GM12878 (cell line): ENCODE results near the gene BSN. TPM values are rescaled to one million over a fixed set of nuclear protein-coding genes. Genes with fewer than 3 reads are reported as not detected.

Experiments
- ATAC-seq: fragments of 200-7000 bp; cut with Tn5 transposase; 3 replicates; pipeline ENCODE4 v1.9.1; 2020; ENCODE audit warnings: mild to moderate bottlenecking, moderate library complexity
- BruUV-seq: library from RNA; stranded (reverse); fragments of 400-500 nt; replicated peaks from 2 replicates; lab custom pipeline; 2021; lab: Mats Ljungman, UMichigan
- CTCF ChIA-PET: fragments of 300-600 bp; sonication (Branson Sonifier 250); formaldehyde crosslinking; extraction: SDS; loops from one replicate; lab custom pipeline; 2021; ENCODE audit warnings: inconsistent platforms; lab: Yijun Ruan, JAX
- POLR2A ChIA-PET: fragments of 350-600 bp; formaldehyde crosslinking; extraction: SDS; loops from one replicate; lab custom pipeline; 2021; ENCODE audit warnings: inconsistent platforms; lab: Charles Lee
- RAD21 ChIA-PET: fragments of 300-600 bp; sonication (Branson Sonifier 250); formaldehyde crosslinking; loops from one replicate; lab custom pipeline; 2023; ENCODE audit warnings: antibody characterized with exemption; ENCODE audit not compliant: unreplicated experiment; lab: Charles Lee
- SMC1A ChIA-PET: fragments of 300-600 bp; sonication (Branson Sonifier 250); formaldehyde crosslinking; loops from one replicate; lab custom pipeline; 2023; ENCODE audit not compliant: unreplicated experiment, uncharacterized antibody; lab: Charles Lee
- DNase-seq: peaks from one replicate; pipeline ENCODE4 v3.0.0-alpha.2; 2011; ENCODE audit warnings: low read depth, low spot score
- FAIRE-seq: peaks from 3 replicates; lab custom pipeline; 2011; peaks lifted over from hg19 to GRCh38; lab: Jason Lieb, UNC
- H2AFZ ChIP-seq: 2 replicates; pipeline ENCODE4 v1.6.0; 2011; ENCODE audit warnings: low read depth, low read length, control low read depth; ENCODE audit not compliant: control insufficient read depth
- H3K27ac ChIP-seq: 2 replicates; pipeline ENCODE4 v1.5.1; 2011; ENCODE audit warnings: control low read depth; ENCODE audit not compliant: control insufficient read depth, insufficient read depth
- H3K27me3 ChIP-seq, 2 experiments: replicated peaks in 1 of 2; 2 replicates each; pipeline versions ENCODE4 v1.6.0 to v1.6.1; 2011; ENCODE audit warnings: low read length in 1 of 2; ENCODE audit not compliant: control insufficient read depth in 2 of 2, insufficient read depth in 2 of 2
- H3K36me3 ChIP-seq, 2 experiments: 2 replicates each; pipeline ENCODE4 v1.5.1; 2011; ENCODE audit warnings: low read length in 1 of 2; ENCODE audit not compliant: control insufficient read depth in 2 of 2, insufficient read depth in 2 of 2
- H3K4me1 ChIP-seq: 2 replicates; pipeline ENCODE4 v1.6.1; 2011; ENCODE audit warnings: mild to moderate bottlenecking, low read length, moderate library complexity, mixed read lengths; ENCODE audit not compliant: control insufficient read depth, insufficient read depth
- H3K4me2 ChIP-seq: 2 replicates; pipeline ENCODE4 v1.6.0; 2011; ENCODE audit warnings: control low read depth; ENCODE audit not compliant: control insufficient read depth, insufficient read depth
- H3K4me3 ChIP-seq: fragments of 200-600 bp; sonication (generic); 2 replicates; pipeline ENCODE4 v1.5.1; 2016
- H3K79me2 ChIP-seq: 2 replicates; pipeline ENCODE4 v1.6.0; 2011; ENCODE audit warnings: low read length; ENCODE audit not compliant: control insufficient read depth, insufficient read depth
- H3K9ac ChIP-seq: 2 replicates; pipeline ENCODE4 v1.8.0; 2011; ENCODE audit warnings: low read length, control low read depth, mixed read lengths; ENCODE audit not compliant: control insufficient read depth, insufficient read depth
- H3K9me3 ChIP-seq: replicated peaks from 3 replicates; pipeline ENCODE4 v1.5.1; 2011; ENCODE audit warnings: mild to moderate bottlenecking, low read length; ENCODE audit not compliant: control insufficient read depth, insufficient read depth
- H4K20me1 ChIP-seq: 2 replicates; pipeline ENCODE4 v1.6.0; 2011; ENCODE audit not compliant: control insufficient read depth, insufficient read depth
- ASH2L ChIP-seq: fragments of 300-600, 200-600 bp; sonication (generic); IDR thresholded peaks from 2 replicates; pipeline ENCODE4 v1.6.1; 2017; ENCODE audit warnings: low read depth, mild to moderate bottlenecking, borderline replicate concordance
- ATF3 ChIP-seq: IDR thresholded peaks from 2 replicates; pipeline ENCODE4 v1.6.1; 2011; ENCODE audit warnings: low read depth, mild to moderate bottlenecking, low read length, moderate library complexity, borderline replicate concordance; ENCODE audit errors: extremely low read depth
- FOXM1 ChIP-seq: IDR thresholded peaks from 2 replicates; pipeline ENCODE4 v1.6.1; 2012; ENCODE audit warnings: low read depth, mild to moderate bottlenecking, inconsistent platforms, low read length, moderate library complexity
- GABPA ChIP-seq: IDR thresholded peaks from 2 replicates; pipeline ENCODE4 v1.6.1; 2014; ENCODE audit warnings: antibody characterized with exemption, low read depth, mild to moderate bottlenecking, inconsistent platforms
- IKZF2 ChIP-seq, 2 experiments: fragments of 450-650 bp; IDR thresholded peaks; 2 replicates each; pipeline ENCODE4 v1.6.1; 2017; ENCODE audit warnings: mild to moderate bottlenecking in 2 of 2, moderate library complexity in 2 of 2
- IRF4 ChIP-seq: IDR thresholded peaks from 2 replicates; pipeline ENCODE4 v1.6.1; 2011; ENCODE audit warnings: low read depth, low read length
- KLF5 ChIP-seq: fragments of 450-650 bp; IDR thresholded peaks from 2 replicates; pipeline ENCODE4 v1.6.1; 2014; ENCODE audit warnings: mild to moderate bottlenecking; ENCODE audit not compliant: partially characterized antibody
- POLR2AphosphoS5 ChIP-seq: IDR thresholded peaks from 2 replicates; pipeline ENCODE4 v1.6.1; 2011; ENCODE audit warnings: mild to moderate bottlenecking, low read length, inconsistent platforms
- RAD51 ChIP-seq: fragments of 450-650 bp; IDR thresholded peaks from 2 replicates; pipeline ENCODE4 v1.6.1; 2016; ENCODE audit warnings: moderate library complexity, mild to moderate bottlenecking, inconsistent platforms
- RELA ChIP-seq: fragments of 450-650 bp; IDR thresholded peaks from 2 replicates; pipeline ENCODE4 v1.8.0; 2014; ENCODE audit warnings: borderline replicate concordance; ENCODE audit not compliant: partially characterized antibody
- WRNIP1 ChIP-seq: IDR thresholded peaks from 2 replicates; pipeline ENCODE4 v1.6.1; 2011; ENCODE audit warnings: low read depth, low read length, improper control_type of control experiment, borderline replicate concordance
- WGBS: methylation state at CpG from one replicate; pipeline ENCODE4 v1.1.6; 2016; ENCODE audit warnings: low lambda C conversion rate; ENCODE audit not compliant: insufficient replicate concordance, insufficient coverage; ENCODE audit errors: missing lambda C conversion rate; 5-methylcytosine and 5-hydroxymethylcytosine counted together
- in situ Hi-C: fragments of 300-500 bp; cut with MboI; formaldehyde crosslinking; loops from 9 replicates; pipeline ENCODE4 v1.14.3; 2018; ENCODE audit warnings: mixed read lengths
- intact Hi-C: fragments of 100-400 bp; cut with micrococcal nuclease; formaldehyde crosslinking; loops from one replicate; pipeline ENCODE4 v1.14.2; 2022; ENCODE audit not compliant: unreplicated experiment
- polyA plus RNA-seq, 11 experiments: library from polyadenylated mRNA; depleted of rRNA in 4 of 11; unstranded in 6 of 11; stranded (reverse) in 5 of 11; fragments of >200 nt; fragmentation: Nextera tagmentation in 4 of 11; fragmentation: Illumina TruSeq in 1 of 11; extraction: Ambion mirVana in 4 of 11; extraction: Trizol in 1 of 11; gene quantifications; 1 replicate in 1 of 11; 2 replicates in 10 of 11; pipeline versions ENCODE4 v1.2.1 to v1.2.3, GENCODE V29; 2011 to 2016; ENCODE audit warnings: inconsistent platforms in 2 of 11, missing spikeins in 2 of 11, low read depth in 1 of 11
- total RNA-seq, 4 experiments: library from RNA; depleted of rRNA in 3 of 4; stranded (reverse); fragments of >200 nt in 3 of 4; fragmentation: Illumina TruSeq in 1 of 4; extraction: Trizol in 1 of 4; gene quantifications; 2 replicates each; pipeline versions ENCODE4 v1.2.1 to v1.2.3, GENCODE V29; 2013 to 2021
- TF ChIP-seq, protein P1 (sequence below): IDR thresholded peaks from 2 replicates; pipeline ENCODE4 v1.6.1; 2011; ENCODE audit warnings: low read depth, low read length, improper control_type of control experiment, borderline replicate concordance
- TF ChIP-seq, protein P2 (sequence below): IDR thresholded peaks from 2 replicates; pipeline ENCODE4 v1.6.1; 2011; ENCODE audit warnings: borderline replicate concordance, low read depth, mild to moderate bottlenecking, moderate library complexity, low read length; ENCODE audit not compliant: insufficient read depth, poor library complexity, severe bottlenecking

The BSN gene
- total and polyA plus RNA-seq, 10 of the 15 experiments (the other 5 are each of a cell fraction or from before 2014, with no cell fraction given) = under 0.01 to 0.19 (median 0.05) TPM; not detected in 1

- Histone ChIP-seq H3K4me3 (no peak overlapping the region), H3K9me3 (no peaks in the 10 kb centered on the region), H3K27me3 (no peaks in the 10 kb centered on the region), H3K36me3 (no peaks in the 10 kb centered on the region), H3K9ac (no peak overlapping the region)
- 14% methylated on average over 3 of the region's 3 CpGs for WGBS
- intact Hi-C loops = no loop called here
- no peak for DNase-seq
- no peak for FAIRE-seq
- CTCF ChIA-PET = interaction anchor here (1.5 kb wide), 1 partner anchor 106 kb away, joined by 5 read pairs; no protein-coding TSS in a partner anchor
- SMC1A ChIA-PET = no interaction called here
- TF ChIP-seq, protein P1, sequence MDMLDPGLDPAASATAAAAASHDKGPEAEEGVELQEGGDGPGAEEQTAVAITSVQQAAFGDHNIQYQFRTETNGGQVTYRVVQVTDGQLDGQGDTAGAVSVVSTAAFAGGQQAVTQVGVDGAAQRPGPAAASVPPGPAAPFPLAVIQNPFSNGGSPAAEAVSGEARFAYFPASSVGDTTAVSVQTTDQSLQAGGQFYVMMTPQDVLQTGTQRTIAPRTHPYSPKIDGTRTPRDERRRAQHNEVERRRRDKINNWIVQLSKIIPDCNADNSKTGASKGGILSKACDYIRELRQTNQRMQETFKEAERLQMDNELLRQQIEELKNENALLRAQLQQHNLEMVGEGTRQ = no peak
- TF ChIP-seq IRF4 = no peak
- TF ChIP-seq RAD51 = no peak
- TF ChIP-seq IKZF2 (IDR thresholded peaks at IDR 0.05) = no peak
- no peak for TF ChIP-seq ATF3
- TF ChIP-seq, protein P2, sequence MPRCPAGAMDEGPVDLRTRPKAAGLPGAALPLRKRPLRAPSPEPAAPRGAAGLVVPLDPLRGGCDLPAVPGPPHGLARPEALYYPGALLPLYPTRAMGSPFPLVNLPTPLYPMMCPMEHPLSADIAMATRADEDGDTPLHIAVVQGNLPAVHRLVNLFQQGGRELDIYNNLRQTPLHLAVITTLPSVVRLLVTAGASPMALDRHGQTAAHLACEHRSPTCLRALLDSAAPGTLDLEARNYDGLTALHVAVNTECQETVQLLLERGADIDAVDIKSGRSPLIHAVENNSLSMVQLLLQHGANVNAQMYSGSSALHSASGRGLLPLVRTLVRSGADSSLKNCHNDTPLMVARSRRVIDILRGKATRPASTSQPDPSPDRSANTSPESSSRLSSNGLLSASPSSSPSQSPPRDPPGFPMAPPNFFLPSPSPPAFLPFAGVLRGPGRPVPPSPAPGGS = no peak
- TF ChIP-seq WRNIP1 = no peak
- no peak for TF ChIP-seq FOXM1
- TF ChIP-seq POLR2AphosphoS5 = no peak
- no peak for TF ChIP-seq KLF5
- no peak for TF ChIP-seq ASH2L
- no peak for TF ChIP-seq GABPA
- no peak for TF ChIP-seq RELA
- TF ChIP-seq, all 136 proteins: peak for 0
- ChIA-PET POLR2A (no interaction called here), RAD21 (no interaction called here)
- no peak overlapping the region for H3K4me2 ChIP-seq
- peaks cover 15% of the 10 kb centered on the region for H3K4me1 ChIP-seq
- H3K79me2 ChIP-seq = no peaks in the 10 kb centered on the region
- in situ Hi-C loops = no loop called here
- BruUV-seq = no TSS peak
- H3K27ac ChIP-seq = no peak overlapping the region
- no peaks in the 10 kb centered on the region for H4K20me1 ChIP-seq
- no peak overlapping the region for H2AFZ ChIP-seq
- no peak for ATAC-seq
Observed at GRCh38 chr3:49646236-49646635, 92.0 kb downstream of the BSN start.
